Stimulated activated naive B cell treated with anti-CD40 and anti-IgM and Interleukin-4, amounts not matched to agents 10 μg/mL and 1 μg/mL and 100 μg/mL, for 72 hours (primary cell): ENCODE measurements around the gene LRRC2.
"Not testable (repeated sequence)": the region's sequence is repeated elsewhere in the genome, so short reads cannot be mapped to it uniquely, and the experiment has no call there.

ENCODE experiments used
- ATAC-seq, 2 donors: fragments of 150-1000 bp; cut with Tn5 transposase; replicated peaks; 2 replicates each; pipeline ENCODE4 v1.10.0; 2021; ENCODE audit warnings: moderate library complexity in 1 of 2
- DNase-seq: peaks from one replicate; pipeline ENCODE4 v3.0.0; 2021
- H3K27ac Mint-ChIP-seq: one replicate; pipeline ENCODE4 v1.8.0; 2022; ENCODE audit warnings: mild to moderate bottlenecking, mixed read lengths
- H3K27me3 Mint-ChIP-seq, 2 donors: one replicate each; pipeline ENCODE4 v1.8.0; 2022; ENCODE audit warnings: mixed read lengths in 2 of 2
- H3K36me3 Mint-ChIP-seq, 2 donors: one replicate each; pipeline ENCODE4 v1.8.0; 2022; ENCODE audit warnings: mixed read lengths in 2 of 2, mild to moderate bottlenecking in 1 of 2
- H3K4me1 Mint-ChIP-seq, 2 donors: one replicate each; pipeline ENCODE4 v1.8.0; 2022; ENCODE audit warnings: mixed read lengths in 2 of 2, mild to moderate bottlenecking in 1 of 2
- H3K4me3 Mint-ChIP-seq, 2 donors: one replicate each; pipeline ENCODE4 v1.8.0; 2022; ENCODE audit warnings: mild to moderate bottlenecking in 2 of 2, mixed read lengths in 2 of 2, moderate library complexity in 1 of 2
- H3K9me3 Mint-ChIP-seq, 2 donors: one replicate each; pipeline ENCODE4 v1.8.0; 2022; ENCODE audit warnings: mixed read lengths in 2 of 2, mild to moderate bottlenecking in 1 of 2

The LRRC2 gene

GRCh38 chr3:46553154-46553553 lies 12.9 kb downstream of the LRRC2 start:
- no peak overlapping the region for H3K27ac Mint-ChIP-seq
- H3K4me3 Mint-ChIP-seq: no peak overlapping the region
- H3K36me3 Mint-ChIP-seq: no peaks in the 10 kb centered on the region
- no peak for ATAC-seq
- no peak for DNase-seq
- H3K4me1 Mint-ChIP-seq: peaks cover 16 to 24% of the 10 kb centered on the region in 2 donors
- no peaks in the 10 kb centered on the region for H3K9me3 Mint-ChIP-seq
- H3K27me3 Mint-ChIP-seq: peaks cover 25 to 30% of the 10 kb centered on the region in 2 donors

- no peaks in the 10 kb centered on the region for H3K9me3 Mint-ChIP-seq
- H3K27me3 Mint-ChIP-seq: peaks cover 23 to 28% of the 10 kb centered on the region in 2 donors
- no peak overlapping the region for H3K27ac Mint-ChIP-seq
- DNase-seq (no peak), ATAC-seq (no peak)
- H3K4me1 Mint-ChIP-seq: peaks cover 16 to 18% of the 10 kb centered on the region in 2 donors
- H3K4me3 Mint-ChIP-seq: no peak overlapping the region
- H3K36me3 Mint-ChIP-seq: no peaks in the 10 kb centered on the region
Measured at GRCh38 chr3:46552538-46552937, 13.6 kb downstream of the LRRC2 start.

DNA sequence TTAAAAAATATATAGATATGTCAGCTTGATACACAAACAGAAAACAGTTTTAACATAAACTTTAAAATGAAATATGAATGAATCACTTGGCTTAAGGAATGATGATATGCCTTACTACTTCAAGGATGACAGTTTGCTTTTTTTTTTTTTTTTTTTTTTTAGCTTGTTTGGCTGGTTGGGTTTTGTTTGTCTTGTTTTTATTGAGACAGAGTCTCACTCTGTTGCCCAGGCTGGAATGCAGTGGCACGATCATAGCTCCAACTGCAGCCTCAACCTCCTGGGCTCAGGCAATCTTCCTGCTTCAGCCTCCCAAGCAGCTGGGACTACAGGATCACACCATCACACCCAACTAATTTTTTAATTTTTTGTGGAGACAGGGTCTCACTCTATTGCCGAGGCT lies 14.5 kb downstream of the LRRC2 start:
- peaks cover 14 to 18% of the 10 kb centered on the region in 2 donors for H3K27me3 Mint-ChIP-seq
- DNase-seq (no peak), ATAC-seq (no peak)

DNA sequence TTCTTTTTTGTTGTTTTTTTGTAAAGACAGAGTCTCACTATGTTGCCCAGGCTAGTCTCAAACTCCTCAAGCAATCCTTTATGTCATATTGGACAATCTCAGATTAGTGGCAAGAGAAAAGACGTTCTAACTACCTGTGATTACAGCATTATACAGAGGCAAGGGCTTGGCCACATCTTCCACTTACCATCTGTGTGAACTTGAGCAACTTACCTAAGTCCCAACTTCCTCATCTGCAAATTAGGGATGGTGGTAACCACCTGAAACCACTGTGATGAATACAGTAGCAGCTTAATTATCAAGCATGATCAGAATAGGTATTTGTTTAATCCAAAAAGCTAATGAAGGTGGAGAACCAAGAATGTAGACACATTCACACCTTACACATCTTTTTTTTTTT lies 16.1 kb downstream of the LRRC2 start:
- ATAC-seq (peak; percentile 56 to 67), DNase-seq (no peak)
- no peaks in the 10 kb centered on the region for H3K36me3 Mint-ChIP-seq
- H3K9me3 Mint-ChIP-seq: no peaks in the 10 kb centered on the region
- H3K4me3 Mint-ChIP-seq: no peak overlapping the region
- peaks cover 19 to 28% of the 10 kb centered on the region in 2 donors for H3K27me3 Mint-ChIP-seq
- H3K4me1 Mint-ChIP-seq: peaks cover 23 to 34% of the 10 kb centered on the region in 2 donors
- no peak overlapping the region for H3K27ac Mint-ChIP-seq

More for the DNA sequence above, 14.5 kb downstream of the LRRC2 start:
- Mint-ChIP-seq H3K4me1 (peaks cover 13 to 22% of the 10 kb centered on the region in 2 donors), H3K9me3 (no peaks in the 10 kb centered on the region), H3K36me3 (no peaks in the 10 kb centered on the region), H3K27ac (no peak overlapping the region), H3K4me3 (no peak overlapping the region)

DNA sequence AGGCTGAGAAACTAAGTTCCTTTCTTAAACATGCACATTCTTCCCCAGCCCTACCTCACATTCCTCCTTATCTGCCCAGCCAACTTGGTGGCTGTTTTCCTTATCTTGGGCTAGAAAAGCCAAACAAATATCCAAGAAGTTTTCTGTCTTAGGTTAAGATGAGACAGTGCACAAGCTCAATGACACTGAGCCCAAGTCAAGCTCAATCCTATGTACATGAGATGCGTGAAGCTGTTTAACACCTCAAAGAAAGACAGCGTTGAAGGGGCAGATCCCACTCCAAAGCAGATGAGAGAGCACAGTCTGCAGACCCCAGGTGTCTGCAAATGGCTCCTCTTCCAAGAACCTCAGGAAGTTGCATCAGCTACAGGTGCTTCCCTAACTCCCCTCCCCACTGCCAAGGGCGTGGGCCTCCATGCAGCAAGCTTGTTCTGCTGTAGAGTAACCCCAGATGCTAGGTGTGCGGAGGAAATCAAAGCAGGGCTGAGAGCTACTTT lies 16.6 kb downstream of the LRRC2 start:
- Mint-ChIP-seq H3K9me3 (no peaks in the 10 kb centered on the region), H3K27me3 (peaks cover 22 to 33% of the 10 kb centered on the region in 2 donors), H3K27ac (no peak overlapping the region), H3K4me1 (peaks cover 24 to 36% of the 10 kb centered on the region in 2 donors), H3K36me3 (no peaks in the 10 kb centered on the region), H3K4me3 (no peak overlapping the region)
- no peak for ATAC-seq
- no peak for DNase-seq

- DNase-seq, H3K9me3 Mint-ChIP-seq, H3K27ac Mint-ChIP-seq, ATAC-seq, H3K36me3 Mint-ChIP-seq, H3K4me3 Mint-ChIP-seq: not testable (repeated sequence)
- H3K27me3 Mint-ChIP-seq: peaks cover 26 to 40% of the 10 kb centered on the region in 2 donors
- H3K4me1 Mint-ChIP-seq: peaks cover 26 to 41% of the 10 kb centered on the region in 2 donors
Measured at GRCh38 chr3:46548611-46549010, 17.5 kb downstream of the LRRC2 start.

DNA sequence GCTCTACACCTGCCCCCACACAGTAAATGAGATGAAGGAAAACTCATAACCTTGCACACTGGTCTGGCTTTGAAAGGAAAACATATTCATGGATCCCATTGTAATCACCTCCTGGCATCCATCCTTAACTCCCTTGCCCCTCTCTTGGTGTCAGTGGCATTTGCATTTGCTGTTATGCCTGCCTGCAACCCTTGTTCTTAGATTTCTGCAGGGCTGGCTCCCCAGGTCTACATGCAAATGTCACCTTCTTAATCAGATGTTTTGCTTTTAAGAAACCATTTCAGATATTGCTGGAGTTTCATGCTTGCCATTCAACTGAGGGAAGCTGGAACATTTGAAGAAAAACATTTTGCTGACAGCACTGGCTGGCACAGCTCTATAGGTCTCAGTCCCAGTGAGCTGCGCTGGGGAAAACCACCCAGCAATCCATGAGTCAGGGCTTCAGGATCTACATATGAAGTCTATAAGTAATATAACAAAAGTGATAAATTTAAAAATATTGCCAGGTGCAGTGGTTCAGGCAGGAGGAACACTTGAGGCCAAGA lies 19.1 kb downstream of the LRRC2 start:
- no peak for DNase-seq
- Mint-ChIP-seq H3K4me3 (no peak overlapping the region), H3K9me3 (no peaks in the 10 kb centered on the region), H3K4me1 (peaks cover 32 to 53% of the 10 kb centered on the region in 2 donors), H3K27ac (no peak overlapping the region), H3K36me3 (no peaks in the 10 kb centered on the region), H3K27me3 (peaks cover 22 to 39% of the 10 kb centered on the region in 2 donors)
- ATAC-seq: no peak

DNA sequence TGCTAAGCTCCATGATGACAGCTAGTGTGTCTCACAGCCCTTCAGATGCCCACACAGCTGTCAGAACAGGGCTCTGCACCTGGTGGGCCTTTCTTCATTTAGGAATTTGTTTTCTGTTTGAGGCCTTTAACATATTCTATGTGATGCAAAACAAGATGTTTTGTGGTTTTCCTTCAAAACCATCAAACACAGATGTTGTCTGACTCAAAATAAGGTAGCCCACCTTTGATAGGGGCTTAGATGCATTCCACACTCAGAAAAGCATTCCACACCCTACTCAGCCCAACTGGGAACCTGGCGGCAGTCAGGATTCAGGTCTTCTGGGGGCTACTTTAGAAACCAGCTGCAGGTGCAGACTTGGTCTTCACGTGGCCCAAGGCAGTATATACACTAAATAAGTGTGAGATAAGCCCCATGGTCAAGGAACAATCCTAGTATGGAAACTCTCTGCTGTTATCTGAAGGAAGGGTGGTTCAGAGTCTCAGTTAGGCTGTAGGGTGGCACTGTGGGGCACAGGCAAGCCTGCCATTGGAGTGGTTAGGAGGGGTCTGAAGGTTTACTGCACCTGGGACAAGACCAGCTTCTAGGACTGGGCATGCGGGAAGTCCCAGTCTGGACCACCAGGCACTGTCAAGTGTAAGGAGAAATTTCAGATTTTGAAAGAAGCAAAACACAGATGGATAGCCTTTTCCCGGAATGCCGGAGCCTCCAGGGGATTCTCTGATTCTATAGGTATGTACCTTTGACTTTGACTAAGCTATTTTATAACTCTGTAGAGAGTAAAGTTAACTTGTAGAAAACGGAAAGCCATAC lies 20.1 kb downstream of the LRRC2 start:
- Mint-ChIP-seq H3K27ac (no peak overlapping the region), H3K9me3 (no peaks in the 10 kb centered on the region), H3K4me3 (no peak overlapping the region), H3K27me3 (peaks cover 22 to 37% of the 10 kb centered on the region in 2 donors), H3K4me1 (peaks cover 39 to 63% of the 10 kb centered on the region in 2 donors), H3K36me3 (no peaks in the 10 kb centered on the region)
- DNase-seq (no peak), ATAC-seq (no peak)

DNA sequence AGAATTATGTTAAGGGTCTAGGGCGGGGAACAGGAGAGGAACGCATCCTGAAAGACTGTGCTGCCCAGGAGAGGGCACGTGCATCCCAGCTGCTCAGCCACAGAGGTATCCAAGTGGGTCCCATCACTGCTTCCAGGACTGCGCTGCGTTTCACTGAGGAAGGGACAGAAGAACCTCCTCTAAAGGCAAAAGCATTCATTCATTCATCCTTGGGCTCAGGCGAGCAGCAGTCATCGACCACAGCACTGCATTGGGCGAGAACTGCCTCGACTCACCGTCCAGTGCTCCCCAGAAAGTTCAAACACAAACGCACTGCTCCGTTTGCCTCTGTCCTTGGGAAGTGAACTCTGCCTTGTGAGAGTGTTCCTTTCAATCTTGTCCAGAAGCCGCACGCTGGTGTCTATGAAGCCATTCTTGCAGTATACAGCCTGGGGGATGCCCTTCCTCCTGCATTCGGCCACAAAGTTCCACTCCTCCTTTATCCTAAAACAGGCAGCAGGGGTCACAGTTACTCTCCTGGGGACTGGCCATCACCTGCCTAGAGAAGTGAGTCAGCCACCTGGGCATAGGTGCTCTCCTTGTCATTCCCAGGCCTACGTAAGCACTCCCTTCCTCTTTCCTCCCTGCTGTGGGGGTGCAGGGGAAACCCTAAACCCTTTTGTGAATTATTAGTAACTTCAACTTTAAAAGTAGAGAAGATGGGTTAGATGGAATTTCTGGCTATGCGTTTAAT lies 21.2 kb downstream of the LRRC2 start:
- peaks cover 16 to 29% of the 10 kb centered on the region in 2 donors for H3K27me3 Mint-ChIP-seq
- DNase-seq (no peak), ATAC-seq (no peak)
- H3K9me3 Mint-ChIP-seq: no peaks in the 10 kb centered on the region
- H3K27ac Mint-ChIP-seq: no peak overlapping the region
- H3K36me3 Mint-ChIP-seq: no peaks in the 10 kb centered on the region
- H3K4me3 Mint-ChIP-seq: no peak overlapping the region
- peaks cover 35 to 60% of the 10 kb centered on the region in 2 donors for H3K4me1 Mint-ChIP-seq

- Mint-ChIP-seq H3K27me3 (peaks cover 12 to 29% of the 10 kb centered on the region in 2 donors), H3K4me3 (no peak overlapping the region), H3K9me3 (peaks cover 0 to 2% of the 10 kb centered on the region in 2 donors), H3K27ac (no peak overlapping the region), H3K36me3 (no peaks in the 10 kb centered on the region), H3K4me1 (peaks cover 44 to 74% of the 10 kb centered on the region in 2 donors)
- DNase-seq: no peak
- ATAC-seq: no peak
Measured at GRCh38 chr3:46542801-46543201, 23.3 kb downstream of the LRRC2 start.

- no peaks in the 10 kb centered on the region for H3K36me3 Mint-ChIP-seq
- H3K4me3 Mint-ChIP-seq: no peak overlapping the region
- ATAC-seq (no peak), DNase-seq (no peak)
- H3K9me3 Mint-ChIP-seq: peaks cover 0 to 2% of the 10 kb centered on the region in 2 donors
- peak overlapping the region; percentile 48 for H3K27ac Mint-ChIP-seq
- H3K4me1 Mint-ChIP-seq: peaks cover 46 to 78% of the 10 kb centered on the region in 2 donors
- peaks cover 12 to 29% of the 10 kb centered on the region in 2 donors for H3K27me3 Mint-ChIP-seq
Measured at GRCh38 chr3:46542344-46542743, 23.8 kb downstream of the LRRC2 start.

DNA sequence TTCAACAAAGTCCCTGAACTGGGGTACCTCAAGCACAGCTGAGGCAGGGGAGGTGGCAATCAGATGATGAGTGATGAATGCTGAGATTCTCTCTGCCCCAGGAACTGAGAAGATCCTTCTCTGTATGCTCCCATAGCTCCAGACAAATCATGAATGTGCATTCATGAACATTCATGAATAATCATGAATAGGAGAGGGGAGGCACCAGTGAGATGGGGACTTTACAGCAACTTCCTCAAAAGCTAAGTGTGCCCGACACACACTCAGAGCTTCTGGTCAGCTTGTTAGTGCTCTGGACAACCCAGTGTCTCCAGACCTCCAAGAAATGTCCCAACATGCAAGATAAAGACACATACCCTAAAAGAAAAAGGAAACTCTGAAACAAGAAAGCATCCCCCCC lies 24.3 kb downstream of the LRRC2 start:
- Mint-ChIP-seq H3K27me3 (peaks cover 14 to 29% of the 10 kb centered on the region in 2 donors), H3K36me3 (no peaks in the 10 kb centered on the region), H3K9me3 (peaks cover 0 to 2% of the 10 kb centered on the region in 2 donors), H3K4me1 (peaks cover 50 to 81% of the 10 kb centered on the region in 2 donors), H3K27ac (no peak overlapping the region), H3K4me3 (no peak overlapping the region)
- ATAC-seq (peak in 1 of 2 donors; percentile 19), DNase-seq (no peak)

DNA sequence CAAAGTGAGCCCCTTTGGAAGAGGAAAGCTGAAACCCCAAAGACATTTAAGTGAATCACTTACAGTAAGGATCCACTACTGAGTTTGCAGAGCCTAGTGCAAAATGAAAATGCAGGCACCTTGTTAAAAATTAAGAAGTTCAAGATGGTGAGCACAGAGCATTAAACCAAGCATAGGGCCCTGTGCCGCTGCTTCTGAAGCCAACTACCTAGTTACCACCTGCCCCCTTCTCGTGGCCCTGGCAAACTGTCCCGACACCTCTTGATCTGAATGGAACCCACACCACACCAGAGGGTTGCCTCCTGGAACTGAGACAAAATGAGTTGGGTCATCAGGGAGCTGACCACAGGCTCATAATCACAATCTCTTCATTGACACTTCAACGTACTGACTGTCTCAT lies 25.6 kb downstream of the LRRC2 start:
- Mint-ChIP-seq H3K27me3 (peaks cover 21 to 30% of the 10 kb centered on the region in 2 donors), H3K4me1 (peaks cover 54 to 81% of the 10 kb centered on the region in 2 donors), H3K27ac (peak overlapping the region; percentile 62), H3K9me3 (peaks cover 0 to 2% of the 10 kb centered on the region in 2 donors), H3K4me3 (no peak overlapping the region), H3K36me3 (no peaks in the 10 kb centered on the region)
- ATAC-seq: no peak
- no peak for DNase-seq

- Mint-ChIP-seq H3K9me3 (peaks cover 0 to 2% of the 10 kb centered on the region in 2 donors), H3K4me1 (peaks cover 51 to 76% of the 10 kb centered on the region in 2 donors)
- no peak for ATAC-seq
Measured at GRCh38 chr3:46539443-46540005, 26.6 kb downstream of the LRRC2 start.

More at GRCh38 chr3:46539443-46540005, 26.6 kb downstream of the LRRC2 start:
- peaks cover 20 to 27% of the 10 kb centered on the region in 2 donors for H3K27me3 Mint-ChIP-seq
- no peaks in the 10 kb centered on the region for H3K36me3 Mint-ChIP-seq
- DNase-seq: no peak
- peak overlapping the region; percentile 65 for H3K27ac Mint-ChIP-seq
- H3K4me3 Mint-ChIP-seq: peak overlapping the region; percentile 71
